Measurements from ENCODE around the gene GLYR1. TPM values are rescaled to one million over a fixed set of nuclear protein-coding genes. Genes with fewer than 3 reads are reported as not detected.

Gene GLYR1
- total RNA-seq, 1 experiment from 2014 or later = 117 TPM

- Histone ChIP-seq H3K4me1 (peaks cover 9% of the 10 kb centered on the region; the same call in 1 of the 2 replicates), H3K36me3 (ENCODE audit: control insufficient read depth, insufficient read depth, low read length) (no peaks in the 10 kb centered on the region), H3K4me3 (ENCODE audit: low read depth, low read length) (no peak overlapping the region), H3K9me3 (no peaks in the 10 kb centered on the region), H3K27me3 (replicated peaks; ENCODE audit: control insufficient read depth, insufficient read depth, low read length) (no peaks in the 10 kb centered on the region)
- no peak for DNase-seq
- H3K36me3 Mint-ChIP-seq (ENCODE audit: insufficient read depth, unreplicated experiment) = peaks cover 77% of the 10 kb centered on the region
- H3K9me3 Mint-ChIP-seq (ENCODE audit: unreplicated experiment) = no peaks in the 10 kb centered on the region
- POLR2A ChIA-PET = no interaction called here
- H3K4me3 Mint-ChIP-seq (ENCODE audit: unreplicated experiment) = no peak overlapping the region
- no peak overlapping the region for H3K27ac Mint-ChIP-seq (ENCODE audit: unreplicated experiment)
- CTCF ChIA-PET = interaction anchor here (0.9 to 1.1 kb wide), 2 partner anchors 45 to 153 kb away, joined by 3 to 5 read pairs; partner anchors contain the start of gene SEC14L5
- H3K4me1 Mint-ChIP-seq (ENCODE audit: low read depth, unreplicated experiment) = peaks cover 10% of the 10 kb centered on the region
- TF ChIP-seq CTCF (IDR thresholded peaks at IDR 0.05; ENCODE audit: insufficient read depth in 1 of 2, low read depth in 1 of 2, low read length in 1 of 2, severe bottlenecking in 1 of 2, unreplicated experiment in 1 of 2) = no peak
- intact Hi-C loops (cut with micrococcal nuclease; ENCODE audit: unreplicated experiment) = no loop called here
- BruUV-seq (replicated peaks) = no TSS peak
- H3K27me3 Mint-ChIP-seq (ENCODE audit: insufficient read depth, unreplicated experiment) = no peaks in the 10 kb centered on the region
These were observed 41.9 kb downstream of the GLYR1 start for GRCh38 chr16:4805231-4805630.

GRCh38 chr16:4803898-4804762, 43.0 kb downstream of the GLYR1 start:
- Mint-ChIP-seq H3K9me3 (ENCODE audit: unreplicated experiment) (no peaks in the 10 kb centered on the region), H3K4me1 (ENCODE audit: low read depth, unreplicated experiment) (peaks cover 10% of the 10 kb centered on the region), H3K27me3 (ENCODE audit: insufficient read depth, unreplicated experiment) (no peaks in the 10 kb centered on the region), H3K36me3 (ENCODE audit: insufficient read depth, unreplicated experiment) (peaks cover 68% of the 10 kb centered on the region), H3K4me3 (ENCODE audit: unreplicated experiment) (peak overlapping the region; percentile 77), H3K27ac (ENCODE audit: unreplicated experiment) (peak overlapping the region; percentile 42)
- intact Hi-C loops (cut with micrococcal nuclease; ENCODE audit: unreplicated experiment) = loop anchor here (2.0 to 5.0 kb wide), 2 partner anchors 69 to 112 kb away; partner anchors contain the start of genes ANKS3, DNAAF8 and NUDT16L1
- CTCF ChIA-PET = interaction anchor here (1.1 kb wide), 1 partner anchor 154 kb away, joined by 5 read pairs; the partner anchor contains the start of gene SEC14L5
- H3K4me3 ChIP-seq (ENCODE audit: low read depth, low read length) = no peak overlapping the region
- no peaks in the 10 kb centered on the region for H3K27me3 ChIP-seq (replicated peaks; ENCODE audit: control insufficient read depth, insufficient read depth, low read length)
- no peaks in the 10 kb centered on the region for H3K36me3 ChIP-seq (ENCODE audit: control insufficient read depth, insufficient read depth, low read length)
- H3K4me1 ChIP-seq = peaks cover 9% of the 10 kb centered on the region; the same call in 1 of the 2 replicates
- BruUV-seq (replicated peaks) = no TSS peak
- no peak for DNase-seq
- no peak for TF ChIP-seq CTCF (IDR thresholded peaks at IDR 0.05; ENCODE audit: insufficient read depth in 1 of 2, low read depth in 1 of 2, low read length in 1 of 2, severe bottlenecking in 1 of 2, unreplicated experiment in 1 of 2)
- POLR2A ChIA-PET = no interaction called here
- H3K9me3 ChIP-seq = no peaks in the 10 kb centered on the region

GRCh38 chr16:4803401-4803844, 43.7 kb downstream of the GLYR1 start:
- Histone ChIP-seq H3K36me3 (ENCODE audit: control insufficient read depth, insufficient read depth, low read length) (no peaks in the 10 kb centered on the region), H3K4me3 (ENCODE audit: low read depth, low read length) (peak overlapping the region; percentile 54), H3K9me3 (no peaks in the 10 kb centered on the region), H3K4me1 (peaks cover 9% of the 10 kb centered on the region; the same call in 1 of the 2 replicates), H3K27me3 (replicated peaks; ENCODE audit: control insufficient read depth, insufficient read depth, low read length) (no peaks in the 10 kb centered on the region)
- POLR2A ChIA-PET = interaction anchor here (0.6 to 1.5 kb wide), 3 partner anchors 45 to 155 kb away, joined by 3 to 5 read pairs (median 5); partner anchors contain the start of gene SEC14L5
- H3K9me3 Mint-ChIP-seq (ENCODE audit: unreplicated experiment) = no peaks in the 10 kb centered on the region
- DNase-seq = no peak
- H3K4me3 Mint-ChIP-seq (ENCODE audit: unreplicated experiment) = peak overlapping the region; percentile 77
- TSS peak; percentile 73 for BruUV-seq (replicated peaks)
- CTCF ChIA-PET = interaction anchor here (1.0 kb wide), 1 partner anchor 11 kb away, joined by 6 read pairs; no protein-coding TSS in a partner anchor
- H3K27me3 Mint-ChIP-seq (ENCODE audit: insufficient read depth, unreplicated experiment) = no peaks in the 10 kb centered on the region
- intact Hi-C loops (cut with micrococcal nuclease; ENCODE audit: unreplicated experiment) = loop anchor here (2.0 to 5.0 kb wide), 2 partner anchors 69 to 111 kb away; partner anchors contain the start of genes ANKS3, DNAAF8 and NUDT16L1
- H3K4me1 Mint-ChIP-seq (ENCODE audit: low read depth, unreplicated experiment) = peaks cover 10% of the 10 kb centered on the region
- no peak for TF ChIP-seq CTCF (IDR thresholded peaks at IDR 0.05; ENCODE audit: insufficient read depth in 1 of 2, low read depth in 1 of 2, low read length in 1 of 2, severe bottlenecking in 1 of 2, unreplicated experiment in 1 of 2)
- no peak overlapping the region for H3K27ac Mint-ChIP-seq (ENCODE audit: unreplicated experiment)
- peaks cover 61% of the 10 kb centered on the region for H3K36me3 Mint-ChIP-seq (ENCODE audit: insufficient read depth, unreplicated experiment)

Measured in Caco-2 (cell line).